GM21576 (cell line): ENCODE measurements around the gene COQ8A.

ENCODE experiments used
- ATAC-seq: cut with Tn5 transposase; IDR thresholded peaks from one replicate; pipeline ENCODE4 v1.9.1; 2021; ENCODE audit warnings: mild to moderate bottlenecking, moderate library complexity; ENCODE audit not compliant: unreplicated experiment

COQ8A gene

GRCh38 chr1:226972931-226973330, 32.8 kb downstream of the COQ8A start:
- ATAC-seq = no peak

- no peak for ATAC-seq
These were observed 33.3 kb downstream of the COQ8A start for GRCh38 chr1:226973371-226973897.

- ATAC-seq = no peak
These were observed 33.9 kb downstream of the COQ8A start for GRCh38 chr1:226973898-226974543.

- no peak for ATAC-seq
These were observed 34.6 kb downstream of the COQ8A start for GRCh38 chr1:226974544-226975258.

- no peak for ATAC-seq
These were observed 35.5 kb downstream of the COQ8A start for GRCh38 chr1:226975259-226976250.

GRCh38 chr1:226976276-226976977, 36.3 kb downstream of the COQ8A start:
- ATAC-seq = no peak

- ATAC-seq = no peak
These were observed 37.0 kb downstream of the COQ8A start for GRCh38 chr1:226976978-226977642.

- ATAC-seq = no peak
These were observed 37.7 kb downstream of the COQ8A start for GRCh38 chr1:226977643-226978431.

GRCh38 chr1:226978432-226979114, 38.5 kb downstream of the COQ8A start:
- ATAC-seq = no peak

- no peak for ATAC-seq
These were observed 39.0 kb downstream of the COQ8A start for GRCh38 chr1:226979115-226979516.

GRCh38 chr1:226979517-226980121, 39.5 kb downstream of the COQ8A start:
- ATAC-seq = no peak

GRCh38 chr1:226980122-226980560, 40.0 kb downstream of the COQ8A start:
- no peak for ATAC-seq

GRCh38 chr1:226980565-226981385, 40.7 kb downstream of the COQ8A start:
- no peak for ATAC-seq

GRCh38 chr1:226981386-226981817, 41.3 kb downstream of the COQ8A start:
- ATAC-seq = no peak

- no peak for ATAC-seq
These were observed 41.7 kb downstream of the COQ8A start for GRCh38 chr1:226981838-226982237.

GRCh38 chr1:226982451-226983177, 42.5 kb downstream of the COQ8A start:
- ATAC-seq = no peak
